Renal pelvis (tissue), 4 donors: ENCODE data around the gene TFR2. TPM values are rescaled to one million over a fixed set of nuclear protein-coding genes. Genes with fewer than 3 reads are reported as not detected.

Experiments used
- DNase-seq: peaks from one replicate; pipeline ENCODE4 v3.0.0-alpha.2; 2013
- polyA plus RNA-seq, 3 donors: library from polyadenylated mRNA; unstranded; fragments of 120-200 nt; gene quantifications; one replicate each; pipeline ENCODE4 v1.2.1, GENCODE V29; 2013; ENCODE audit not compliant: insufficient read length in 3 of 3

Gene TFR2
- polyA plus RNA-seq, 3 donors: 0.80 to 1.2 (median 1.1) TPM

DNA sequence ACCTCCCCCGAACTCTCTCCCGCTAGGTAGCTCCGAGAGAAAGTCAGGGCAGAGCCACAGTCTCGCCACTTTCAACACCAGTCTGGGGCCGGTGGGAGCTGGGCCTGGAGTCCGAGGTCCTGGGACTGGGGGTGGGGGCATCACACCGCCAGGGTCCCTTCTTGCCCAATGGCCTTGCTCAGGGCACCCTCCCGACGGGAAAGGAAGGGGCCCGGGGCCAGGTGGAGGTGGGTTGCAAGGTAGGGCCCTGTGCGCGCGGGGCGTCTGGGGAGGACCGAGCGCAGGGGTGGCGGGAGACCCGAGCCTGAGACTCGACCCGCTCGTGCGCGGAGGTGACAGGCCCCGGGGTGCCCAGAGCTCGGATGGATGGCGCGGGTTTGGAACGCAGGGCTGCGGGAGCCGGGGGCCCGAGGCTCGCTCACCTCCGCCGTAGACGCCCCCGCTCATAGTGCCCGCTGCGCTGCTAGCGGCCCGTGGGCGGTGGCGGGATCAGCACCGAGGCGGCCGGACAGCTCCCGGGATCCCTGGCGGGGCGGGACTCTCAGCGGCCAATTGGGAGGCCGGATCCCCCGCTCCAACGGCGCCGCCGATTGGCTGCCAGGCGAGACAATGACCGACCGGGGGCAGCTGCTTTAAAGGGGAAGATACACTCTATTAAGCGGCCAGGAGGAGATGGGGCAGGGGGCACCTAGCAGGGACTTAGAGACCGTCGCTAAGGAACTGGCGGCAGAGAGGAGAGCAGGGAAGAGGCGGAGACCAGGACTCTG lies 14.7 kb upstream of the TFR2 start, which contains the start of gene ACTL6B:
Gene ACTL6B, minus strand, starts transcription at position 541 of the 767 bp plus-strand sequence. Its CDS starts 94 bp downstream, at position 447.
- DNase-seq: no peak

DNA sequence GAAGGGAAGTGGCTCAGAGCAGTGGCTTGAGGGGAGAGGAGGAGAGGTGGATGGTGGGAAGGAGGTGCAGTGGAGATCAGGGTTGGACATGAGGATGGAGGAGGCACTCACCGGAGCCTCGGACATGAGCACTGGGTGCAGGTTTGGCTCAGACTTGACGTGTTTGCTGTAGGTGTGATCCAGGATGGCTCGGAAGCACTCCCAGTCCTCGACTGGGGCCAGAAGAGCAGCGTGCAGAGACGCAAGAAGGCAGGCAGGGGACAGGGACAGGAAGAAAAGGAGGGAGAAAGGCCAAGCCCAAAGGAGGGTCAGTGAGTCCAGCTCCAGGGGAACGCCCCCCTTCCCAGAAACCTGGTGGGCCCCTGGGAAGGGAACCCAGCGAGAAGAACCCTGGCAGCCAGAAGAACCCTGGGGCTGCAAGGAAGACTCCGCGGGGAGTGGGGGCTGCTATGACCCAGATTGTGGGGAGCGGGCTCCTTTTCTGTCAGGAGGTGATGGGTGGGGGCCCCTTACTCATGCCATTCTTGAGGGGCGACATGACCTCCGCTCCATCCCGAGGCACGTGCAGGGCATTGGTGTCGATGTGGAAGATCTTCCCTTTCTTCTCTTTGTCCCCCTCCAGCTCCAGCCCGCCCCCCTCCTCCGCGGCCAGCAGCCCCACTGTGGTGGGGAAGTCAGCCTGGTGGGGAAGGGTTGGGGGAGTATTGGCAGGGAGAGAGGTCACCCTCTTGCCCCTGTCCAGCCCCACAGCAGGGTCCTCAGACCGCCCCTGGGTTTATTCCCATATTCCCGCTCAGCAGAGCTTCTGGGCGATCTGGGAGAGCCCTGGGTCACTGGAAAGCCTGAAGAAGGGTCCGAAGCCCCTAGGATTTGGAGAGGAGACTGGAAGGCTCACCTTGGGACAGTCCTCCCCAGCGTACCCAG lies 13.8 kb upstream of the TFR2 start:
- no peak for DNase-seq

DNA sequence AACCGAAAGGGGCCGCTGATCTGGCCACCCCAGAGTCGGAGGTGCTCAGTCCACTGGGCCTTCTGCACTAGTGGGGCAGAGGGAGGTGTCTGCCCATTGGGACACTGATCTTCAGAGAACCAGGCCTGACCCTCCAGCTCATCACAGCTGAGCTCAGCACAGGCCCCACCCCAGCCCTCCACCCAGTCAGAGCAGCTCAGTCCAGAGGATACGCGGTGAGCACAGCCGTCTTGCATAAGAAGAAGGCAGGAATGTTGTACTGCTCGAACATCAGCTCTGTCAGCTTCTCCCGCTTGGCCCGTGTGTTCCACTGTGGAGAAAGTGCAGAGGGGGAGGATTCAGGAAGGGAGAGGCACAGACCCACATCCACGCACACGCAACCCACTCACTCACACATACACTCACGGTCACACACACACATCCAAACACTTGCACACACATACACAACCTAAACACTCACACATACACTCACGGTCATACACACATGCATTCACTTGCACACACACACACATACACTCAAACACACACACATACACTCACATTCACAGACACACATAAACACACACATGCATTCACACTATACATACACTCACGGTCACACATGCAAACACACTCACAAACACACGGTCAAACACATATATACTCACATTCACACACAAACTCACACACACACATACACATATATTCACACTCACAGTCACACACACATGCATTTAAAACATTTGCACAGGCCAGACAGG lies 8.6 kb upstream of the TFR2 start:
- DNase-seq: no peak

DNA sequence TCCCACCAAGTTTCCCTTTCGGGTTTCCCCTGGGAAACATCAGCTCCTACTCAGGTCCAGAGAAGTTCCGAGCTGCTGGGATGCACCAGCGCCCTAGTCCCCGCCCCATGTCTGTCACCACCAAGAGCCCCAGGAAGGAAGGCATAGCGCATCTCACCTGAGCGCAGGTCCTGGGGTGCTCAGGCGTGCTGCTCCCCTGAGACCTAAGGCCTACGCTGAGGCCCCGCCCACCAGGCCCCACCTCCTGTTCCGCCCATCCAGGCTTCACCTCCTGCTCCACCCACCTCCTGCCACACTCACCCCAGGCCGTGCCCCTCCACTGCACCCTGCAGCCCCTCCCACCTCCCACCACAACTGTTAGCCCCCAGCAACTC lies 1.2 kb upstream of the TFR2 start:
- DNase-seq: no peak

DNA sequence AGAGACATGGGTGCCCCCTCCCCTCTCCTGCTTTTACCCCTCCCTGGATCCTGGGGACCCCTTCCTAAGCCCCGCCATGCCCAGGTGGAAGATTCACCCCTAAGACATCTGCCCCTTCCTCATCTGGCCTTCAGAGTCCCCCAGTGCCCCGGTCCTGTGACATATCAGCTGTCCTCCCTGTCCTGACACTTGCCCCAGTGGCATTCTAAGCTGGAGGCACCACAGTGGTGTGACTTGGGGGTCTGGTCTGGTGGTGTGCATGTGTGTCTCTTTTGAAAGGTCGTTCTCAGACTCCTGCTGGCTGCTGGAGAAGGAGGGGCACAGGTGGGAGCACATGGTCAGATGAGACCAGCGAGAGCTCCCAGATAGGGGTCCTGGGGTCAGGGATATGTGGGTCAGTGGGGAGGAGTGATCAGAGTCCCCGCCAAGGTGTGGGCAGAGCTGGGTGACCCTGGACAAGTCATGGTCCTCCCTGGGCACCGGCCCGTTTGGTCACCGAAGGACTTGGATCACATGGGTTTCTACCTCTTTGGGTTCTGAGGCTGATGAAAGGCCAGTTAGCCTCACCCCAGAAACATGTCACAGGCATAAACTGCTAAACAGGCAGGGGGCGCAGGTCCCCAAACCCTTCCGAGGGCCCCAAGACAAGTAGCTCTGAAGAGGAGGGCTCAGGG lies 645 bp upstream of the TFR2 start:
- DNase-seq: no peak

DNA sequence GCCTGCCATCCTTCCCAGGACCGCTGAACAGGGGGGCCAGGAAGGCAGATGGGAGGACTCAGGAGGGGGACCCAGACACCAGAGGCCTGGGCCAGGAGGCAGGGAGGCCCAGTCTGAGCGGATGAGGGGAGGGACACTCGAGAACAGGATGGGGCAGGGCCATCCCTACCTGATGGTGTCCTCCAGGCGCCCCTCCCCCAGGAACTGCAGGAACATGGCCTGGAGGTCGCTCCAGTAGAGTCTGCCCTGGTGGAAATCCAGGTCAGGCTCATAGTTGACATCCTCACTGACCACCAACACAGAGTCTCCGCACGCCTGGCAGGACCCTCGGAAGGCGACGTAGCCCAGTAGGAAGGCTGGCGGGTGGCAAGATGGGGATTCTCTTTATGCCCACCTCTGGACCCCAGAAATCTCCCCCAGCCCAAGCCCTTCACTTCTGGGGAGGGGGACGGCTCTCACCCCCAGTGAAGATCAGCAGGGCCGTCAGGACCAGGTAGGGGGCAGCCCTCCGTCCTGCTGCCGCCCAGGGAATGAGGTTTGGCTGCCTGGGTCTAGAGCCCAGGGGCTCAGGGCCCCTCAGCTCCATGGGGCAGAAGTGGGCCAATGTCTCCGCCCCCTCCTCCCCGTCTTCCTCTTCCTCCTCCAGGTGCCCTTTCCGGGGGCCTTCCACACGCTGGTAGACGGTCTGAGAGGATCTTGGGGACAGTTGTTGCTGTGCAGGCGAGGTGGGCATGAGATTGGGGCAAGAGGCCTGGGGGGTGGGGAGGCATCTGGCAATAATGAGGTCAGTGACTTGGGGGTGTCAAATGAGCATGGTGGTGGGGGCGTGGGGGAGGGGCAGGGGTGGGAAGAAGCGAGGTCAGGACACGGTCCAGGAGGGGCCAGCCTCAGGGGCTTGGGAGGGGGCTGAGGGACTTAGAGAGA lies 573 bp downstream of the TFR2 start:
- no peak for DNase-seq

DNA sequence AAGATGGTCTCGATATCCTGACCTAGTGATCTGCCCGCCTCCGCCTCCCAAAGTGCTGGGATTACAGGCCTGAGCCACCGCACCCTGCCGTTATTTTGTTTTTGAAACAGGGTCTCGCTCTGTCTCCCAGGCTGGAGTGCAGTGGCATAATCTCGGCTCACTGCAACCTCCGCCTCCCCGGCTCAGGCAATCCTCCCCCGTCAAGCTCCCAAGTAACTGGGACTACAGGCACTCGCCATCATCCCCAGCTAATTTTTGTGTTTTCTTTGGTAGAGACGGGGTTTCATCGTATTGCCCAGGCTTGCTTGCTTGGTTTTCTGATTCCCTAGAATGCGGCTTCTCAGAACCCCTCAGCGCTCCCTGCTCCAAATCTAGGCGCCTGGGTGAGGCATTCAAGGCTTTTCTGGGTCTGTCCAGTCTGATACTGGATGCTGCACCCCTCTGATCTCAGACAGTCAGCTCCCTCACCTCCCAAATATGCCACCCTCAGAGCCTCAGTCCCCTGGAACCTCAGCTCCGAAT lies 1.3 kb downstream of the TFR2 start:
- DNase-seq: no peak

DNA sequence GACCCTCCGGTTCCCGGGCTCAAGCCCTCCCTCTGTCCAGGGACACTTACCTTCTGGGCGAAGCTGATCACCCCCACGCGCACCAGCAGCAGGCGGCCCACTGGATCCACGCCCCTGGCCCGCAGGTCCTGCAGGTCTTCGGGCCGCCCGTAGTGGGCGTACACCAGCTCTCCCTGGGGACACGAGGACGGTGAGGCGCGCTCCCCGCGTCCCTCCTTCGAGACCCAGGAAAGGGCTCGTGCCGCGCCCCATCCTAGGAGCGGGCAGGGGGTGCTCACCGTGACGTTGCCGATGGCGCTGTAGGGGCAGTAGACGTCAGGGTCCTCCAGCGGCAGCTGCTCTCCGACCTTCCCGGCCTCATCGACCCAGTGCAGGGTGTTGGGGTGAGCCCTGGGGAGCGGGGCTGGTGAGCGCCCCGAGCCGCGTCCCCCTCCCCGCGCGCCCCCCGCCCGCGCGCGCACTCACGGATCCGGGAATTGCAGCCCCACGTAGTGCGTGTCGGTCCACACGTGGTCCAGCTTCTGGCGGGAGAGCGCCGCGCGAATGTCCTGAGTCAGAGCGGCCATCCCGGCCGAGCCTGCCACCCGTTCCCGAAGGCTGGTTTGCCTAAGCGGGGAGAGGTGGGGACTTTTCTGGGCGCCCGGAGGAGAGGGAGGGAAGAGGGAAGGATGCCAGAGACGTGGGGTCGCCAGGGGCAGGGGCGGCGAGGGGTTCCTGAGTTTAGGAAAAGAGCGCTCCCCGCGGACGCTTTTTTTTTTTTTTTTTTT lies 8.2 kb downstream of the TFR2 start:
- DNase-seq: peak; percentile 42

DNA sequence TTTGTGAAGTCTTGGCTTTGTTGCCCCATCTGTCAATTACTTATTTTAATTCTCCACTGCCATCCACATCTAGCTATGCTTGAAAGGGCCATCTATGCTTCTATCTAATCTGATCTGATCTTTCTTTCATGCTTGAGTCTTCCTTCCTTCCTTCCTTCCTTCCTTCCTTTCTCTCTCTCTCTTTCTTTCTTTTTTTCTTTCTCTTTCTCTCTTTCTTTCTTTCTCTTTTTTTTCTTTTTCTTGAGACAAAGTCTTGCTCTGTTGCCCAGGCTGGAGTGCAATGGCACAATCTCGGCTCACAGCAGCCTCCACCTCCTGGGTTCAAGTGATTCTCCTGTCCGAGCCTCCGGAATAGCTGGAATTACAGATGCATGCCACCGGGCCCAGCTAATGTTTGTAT lies 11.3 kb downstream of the TFR2 start:
- no peak for DNase-seq

DNA sequence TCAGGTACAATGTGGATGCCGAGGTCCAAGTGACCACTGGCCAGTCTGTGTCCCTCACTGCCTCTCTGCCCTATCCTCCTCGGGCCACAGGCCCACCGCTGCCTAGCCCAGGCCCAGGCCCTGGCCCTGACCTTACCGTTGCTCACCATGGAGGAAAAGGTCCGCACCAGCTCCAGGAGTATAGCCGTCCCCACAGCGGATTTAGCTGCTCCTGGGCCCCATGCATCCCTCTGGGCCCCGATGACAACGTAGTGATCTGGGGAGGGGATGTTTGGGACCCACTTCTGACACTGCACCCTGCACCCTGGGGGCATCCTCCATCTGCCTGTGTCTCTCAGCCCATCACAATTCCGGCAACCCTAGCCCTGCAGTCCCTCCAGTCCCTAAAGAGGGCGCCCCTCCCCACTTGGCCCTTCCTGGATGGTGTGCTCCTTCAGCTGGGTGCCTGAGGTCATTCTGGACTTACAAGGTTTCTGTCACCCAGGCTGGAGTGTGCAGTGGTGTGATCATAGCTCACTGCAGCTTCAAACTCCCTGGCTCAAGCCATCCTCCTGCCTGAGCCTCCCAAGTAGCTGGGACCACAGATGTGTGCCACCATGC lies 12.1 kb downstream of the TFR2 start:
- DNase-seq: no peak

DNA sequence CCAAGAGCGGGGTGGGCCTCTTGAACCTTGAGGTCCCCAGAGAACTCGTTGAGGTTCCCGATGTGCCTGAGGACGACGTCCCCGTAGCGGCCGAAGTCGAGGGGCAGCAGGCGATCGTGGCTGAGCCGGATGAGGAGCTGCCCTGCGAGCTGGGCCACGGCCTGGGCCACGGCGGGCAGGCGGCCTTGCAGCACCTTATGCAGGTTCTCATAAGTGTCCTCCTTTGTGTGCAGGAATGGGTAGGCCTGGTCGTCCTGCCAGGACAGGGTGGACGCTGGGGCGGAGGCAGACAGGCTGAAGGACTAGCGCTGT lies 14.2 kb downstream of the TFR2 start:
- no peak for DNase-seq

DNA sequence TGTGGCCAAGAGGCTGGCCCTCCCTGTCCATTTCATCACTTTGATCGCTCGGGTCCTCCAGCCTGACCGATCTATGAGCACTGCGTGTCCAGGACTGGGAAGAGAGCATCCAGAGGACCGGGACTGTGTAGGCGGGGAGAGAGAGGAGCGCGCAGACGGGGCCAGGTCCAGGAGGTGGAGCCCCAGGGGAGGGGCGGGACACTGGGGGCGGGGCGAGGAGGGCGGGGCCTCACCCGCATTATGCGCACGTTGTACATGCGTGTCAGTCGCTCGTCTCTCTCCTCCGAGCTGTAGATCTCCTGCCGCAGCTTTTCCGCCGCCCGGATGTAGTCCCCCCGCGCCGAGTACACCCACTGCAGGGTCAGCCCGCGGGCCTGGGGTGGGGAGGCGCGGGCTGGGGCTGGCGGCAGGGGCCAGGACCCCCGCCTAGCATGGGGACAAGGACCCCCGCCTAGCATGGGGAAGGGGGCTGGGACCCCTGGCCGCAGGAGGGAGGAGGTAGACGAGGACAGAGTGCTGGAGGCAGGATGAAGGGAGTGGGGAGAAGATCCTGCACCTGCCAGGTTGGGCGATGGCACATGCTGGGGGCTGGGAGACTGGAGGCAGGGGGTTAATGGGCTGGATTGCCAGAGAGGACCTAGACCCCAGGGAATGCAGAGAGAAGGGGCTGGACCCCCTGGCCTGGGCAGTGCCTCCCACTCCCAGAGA lies 14.7 kb downstream of the TFR2 start:
- DNase-seq: no peak

DNA sequence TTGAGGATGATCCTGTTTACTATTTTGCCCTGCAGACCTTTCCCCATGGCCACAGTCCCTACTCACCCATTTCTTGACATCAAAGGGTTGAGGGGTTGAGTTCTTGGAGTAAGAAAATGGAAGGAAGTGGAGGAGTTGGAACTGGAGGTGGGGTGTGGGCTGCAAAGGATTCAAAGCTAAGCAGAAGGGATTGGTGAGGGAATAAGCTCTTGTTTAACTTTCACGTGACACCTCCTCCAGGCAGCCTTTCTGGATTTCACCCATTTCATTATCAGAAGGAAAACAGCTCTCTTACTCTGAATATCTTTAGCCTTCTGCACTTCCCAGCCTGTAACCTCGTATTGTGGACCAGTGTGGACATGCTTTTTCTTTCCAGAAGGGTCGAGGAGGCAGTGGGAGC lies 15.3 kb downstream of the TFR2 start:
- DNase-seq: no peak

DNA sequence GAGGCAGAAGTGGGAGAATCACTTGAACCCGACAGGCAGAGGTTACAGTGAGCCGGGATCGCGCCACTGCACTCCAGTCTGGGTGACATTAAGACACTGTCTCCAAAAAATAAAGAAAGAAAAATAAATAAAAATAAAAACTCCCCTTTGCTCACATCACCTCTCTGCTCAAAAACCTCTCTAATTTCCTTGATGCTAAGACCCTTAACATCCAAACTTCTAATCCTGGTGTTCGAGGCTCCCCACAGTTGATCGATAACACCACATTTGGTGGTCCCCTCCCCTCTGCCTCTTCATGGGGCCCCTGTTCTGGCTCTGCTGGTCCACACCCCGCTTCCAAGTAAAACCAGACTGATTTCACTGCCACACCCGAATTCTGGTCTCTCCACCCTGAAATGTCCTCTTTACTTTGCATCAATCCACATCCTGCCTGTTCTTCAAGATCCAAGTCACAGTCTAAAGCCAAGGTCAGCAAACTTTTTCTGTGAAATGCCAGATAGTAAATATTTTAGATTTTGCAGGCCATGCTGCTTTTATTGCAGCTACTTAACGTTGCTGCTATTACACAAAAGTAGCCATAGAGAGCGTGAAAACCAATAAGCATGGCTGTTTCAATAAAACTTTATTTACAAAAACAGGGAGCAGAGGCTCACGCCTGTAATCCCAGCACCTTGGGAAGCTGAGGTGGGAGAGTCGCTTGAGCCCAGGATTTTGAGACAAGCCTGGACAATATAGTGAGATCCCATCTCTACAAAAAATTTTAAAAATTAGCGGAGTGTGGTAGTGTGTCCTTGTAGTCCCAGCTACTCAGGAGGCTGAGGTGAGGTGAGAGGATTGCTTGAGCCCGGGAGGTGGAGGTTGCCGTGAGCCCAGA lies 17.2 kb downstream of the TFR2 start:
- DNase-seq: no peak

DNA sequence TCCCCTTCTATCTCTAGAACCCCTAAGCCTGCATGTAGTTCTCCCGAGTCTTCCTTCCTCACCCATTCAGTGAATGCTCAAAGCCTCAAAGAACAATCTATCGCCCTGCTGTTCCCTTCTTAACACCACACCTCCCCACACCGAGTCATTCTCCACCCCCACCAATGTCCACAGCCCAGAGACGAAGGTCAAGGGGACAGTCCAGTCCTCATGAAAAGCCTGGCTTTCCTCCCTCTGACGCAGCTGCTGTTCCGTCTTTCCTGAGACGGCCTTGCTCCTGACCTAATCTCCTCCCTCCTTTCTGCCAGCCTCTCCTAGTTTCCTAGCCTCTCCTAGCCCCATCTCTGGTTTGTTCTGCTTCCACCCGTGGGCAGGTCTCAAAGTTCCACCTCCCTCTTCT lies 19.8 kb downstream of the TFR2 start:
- no peak for DNase-seq

DNA sequence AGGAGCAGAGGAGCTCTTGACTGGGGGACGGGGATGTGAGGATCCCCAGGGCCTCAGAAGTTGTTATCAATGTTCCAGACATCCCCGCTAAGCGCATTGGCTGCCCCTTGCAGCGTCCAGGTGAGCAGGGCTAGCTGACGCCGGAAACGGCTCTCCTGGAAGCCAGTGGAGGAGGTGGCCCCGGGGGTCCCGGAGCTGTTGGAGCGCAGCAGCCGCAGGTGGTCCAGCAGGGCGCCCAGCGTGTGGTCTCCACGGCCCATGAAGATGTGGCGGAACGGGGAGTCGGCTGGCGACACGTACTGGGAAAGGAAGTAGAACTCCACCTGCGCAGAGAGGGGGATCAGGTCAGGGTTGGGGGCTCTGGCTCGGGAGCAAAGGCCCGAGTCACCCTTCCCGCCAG lies 20.5 kb downstream of the TFR2 start:
- DNase-seq: no peak

DNA sequence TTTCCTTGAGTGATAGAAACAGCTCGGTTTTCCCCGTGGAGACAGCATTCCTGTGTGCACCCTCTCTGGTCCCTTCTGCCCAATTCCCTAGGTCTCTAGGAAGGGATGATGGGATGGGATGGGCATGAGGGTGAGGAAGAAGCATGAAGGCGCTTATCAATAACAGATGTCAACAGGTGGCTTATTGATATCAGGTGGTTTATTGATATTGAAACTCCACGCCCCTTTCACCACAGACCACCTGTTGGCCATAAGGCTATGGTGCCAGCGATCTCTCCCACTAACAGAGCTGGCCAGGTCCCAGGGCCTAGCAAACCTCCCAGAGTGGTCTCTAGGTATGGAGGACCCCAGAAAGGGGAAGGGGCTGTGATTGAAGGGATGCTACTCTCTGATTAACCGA lies 21.1 kb downstream of the TFR2 start:
- no peak for DNase-seq
